Neural progenitor cell (in vitro differentiated cells): Measurements from ENCODE around the gene MKRN2. TPM values are rescaled to one million over a fixed set of nuclear protein-coding genes. Genes with fewer than 3 reads are reported as not detected.

Source experiments
- DNase-seq: peaks from one replicate; pipeline ENCODE4 v3.0.0-alpha.2; 2016; ENCODE audit warnings: low spot score
- H2AFZ ChIP-seq: fragments of 200-600 bp; sonication (generic); replicated peaks from 2 replicates; pipeline ENCODE4 v1.6.1; 2016; ENCODE audit warnings: antibody characterized with exemption
- H3F3A ChIP-seq: fragments of 200-600 bp; sonication (generic); 2 replicates; pipeline ENCODE4 v1.6.1; 2016; ENCODE audit warnings: antibody characterized with exemption, low read depth
- H3K27ac ChIP-seq: fragments of 200-600 bp; sonication (generic); 2 replicates; pipeline ENCODE4 v1.5.1; 2016; ENCODE audit warnings: mild to moderate bottlenecking
- H3K27me3 ChIP-seq: fragments of 200-600 bp; sonication (generic); 2 replicates; pipeline ENCODE4 v1.6.1; 2016; ENCODE audit warnings: mild to moderate bottlenecking, moderate library complexity
- H3K36me3 ChIP-seq: fragments of 200-600 bp; sonication (generic); 2 replicates; pipeline ENCODE4 v1.5.1; 2016
- H3K4me1 ChIP-seq: fragments of 200-600 bp; sonication (generic); 2 replicates; pipeline ENCODE4 v1.6.1; 2016; ENCODE audit warnings: mixed run types
- H3K4me2 ChIP-seq: fragments of 200-600 bp; sonication (generic); 2 replicates; pipeline ENCODE4 v1.6.1; 2016
- H3K4me3 ChIP-seq: fragments of 200-600 bp; sonication (generic); 2 replicates; pipeline ENCODE4 v1.5.1; 2016
- H3K79me2 ChIP-seq: fragments of 200-600 bp; sonication (generic); 2 replicates; pipeline ENCODE4 v1.6.1; 2016; ENCODE audit warnings: low read depth
- H3K9ac ChIP-seq: fragments of 200-600 bp; sonication (generic); 2 replicates; pipeline ENCODE4 v1.6.1; 2016
- H3K9me3 ChIP-seq: fragments of 200-600 bp; sonication (generic); 2 replicates; pipeline ENCODE4 v1.5.1; 2016; ENCODE audit warnings: low read depth
- H4K20me1 ChIP-seq: fragments of 200-600 bp; sonication (generic); 2 replicates; pipeline ENCODE4 v1.6.1; 2016; ENCODE audit warnings: low read depth
- H3K27ac Mint-ChIP-seq: 3 replicates; pipeline ENCODE4 v1.8.0; 2021; ENCODE audit warnings: mixed read lengths
- H3K27me3 Mint-ChIP-seq: 2 replicates; pipeline ENCODE4 v1.8.0; 2022; ENCODE audit warnings: low read depth, mild to moderate bottlenecking, inconsistent platforms, moderate library complexity, mixed read lengths; ENCODE audit not compliant: insufficient read depth
- H3K36me3 Mint-ChIP-seq: 3 replicates; pipeline ENCODE4 v1.8.0; 2021; ENCODE audit warnings: mixed read lengths
- H3K4me1 Mint-ChIP-seq: 3 replicates; pipeline ENCODE4 v1.8.0; 2021; ENCODE audit warnings: mixed read lengths
- H3K4me3 Mint-ChIP-seq: 3 replicates; pipeline ENCODE4 v1.8.0; 2021; ENCODE audit warnings: mild to moderate bottlenecking, moderate library complexity, mixed read lengths
- H3K9me3 Mint-ChIP-seq: 3 replicates; pipeline ENCODE4 v1.8.0; 2020; ENCODE audit warnings: mixed read lengths
- CTCF ChIP-seq: fragments of 200-600 bp; sonication (generic); IDR thresholded peaks from 2 replicates; pipeline ENCODE4 v1.5.1; 2017; ENCODE audit warnings: antibody characterized with exemption, mild to moderate bottlenecking
- EZH2 ChIP-seq: fragments of 200-600 bp; sonication (generic); IDR thresholded peaks from 2 replicates; pipeline ENCODE4 v1.6.1; 2017; ENCODE audit warnings: antibody characterized with exemption, mild to moderate bottlenecking, moderate library complexity
- EZH2phosphoT487 ChIP-seq: fragments of 200-600 bp; sonication (generic); IDR thresholded peaks from 2 replicates; pipeline ENCODE4 v1.6.1; 2017; ENCODE audit warnings: antibody characterized with exemption
- total RNA-seq: library from RNA; depleted of rRNA; stranded (reverse); fragments of >200 nt; gene quantifications from 2 replicates; pipeline ENCODE4 v1.2.3, GENCODE V29; 2015; ENCODE audit warnings: low replicate concordance

The MKRN2 gene
- total RNA-seq, 1 donor from 2014 or later, result 26.5 TPM

GRCh38 chr3:12591997-12592715 is 35.3 kb downstream of the MKRN2 start:
- H3K27ac Mint-ChIP-seq, result peak overlapping the region; percentile 63
- H3K9me3 Mint-ChIP-seq, result no peaks in the 10 kb centered on the region
- Histone ChIP-seq H4K20me1 (no peaks in the 10 kb centered on the region), H3K36me3 (no peaks in the 10 kb centered on the region), H3K27me3 (no peaks in the 10 kb centered on the region), H3K4me1 (no peaks in the 10 kb centered on the region), H3F3A (peaks cover 4% of the 10 kb centered on the region), H3K27ac (no peak overlapping the region), H3K4me3 (no peak overlapping the region), H2AFZ (no peak overlapping the region), H3K79me2 (no peaks in the 10 kb centered on the region), H3K9me3 (no peaks in the 10 kb centered on the region), H3K9ac (no peak overlapping the region), H3K4me2 (no peak overlapping the region)
- peaks cover 45% of the 10 kb centered on the region for H3K36me3 Mint-ChIP-seq
- no peak overlapping the region for H3K4me3 Mint-ChIP-seq
- no peaks in the 10 kb centered on the region for H3K4me1 Mint-ChIP-seq
- H3K27me3 Mint-ChIP-seq, result no peaks in the 10 kb centered on the region
- DNase-seq, result no peak
- TF ChIP-seq EZH2phosphoT487 (no peak), EZH2 (no peak), CTCF (no peak)

- Histone ChIP-seq H4K20me1 (no peaks in the 10 kb centered on the region), H3F3A (peaks cover 4% of the 10 kb centered on the region), H3K36me3 (peaks cover 3% of the 10 kb centered on the region), H3K4me2 (no peak overlapping the region), H3K4me1 (no peaks in the 10 kb centered on the region), H3K79me2 (no peaks in the 10 kb centered on the region), H3K27ac (no peak overlapping the region), H3K27me3 (no peaks in the 10 kb centered on the region), H3K9me3 (no peaks in the 10 kb centered on the region), H3K9ac (no peak overlapping the region), H2AFZ (no peak overlapping the region), H3K4me3 (no peak overlapping the region)
- Mint-ChIP-seq H3K9me3 (no peaks in the 10 kb centered on the region), H3K27me3 (no peaks in the 10 kb centered on the region), H3K27ac (peak overlapping the region; percentile 70), H3K36me3 (peaks cover 47% of the 10 kb centered on the region), H3K4me1 (no peaks in the 10 kb centered on the region), H3K4me3 (no peak overlapping the region)
- TF ChIP-seq EZH2phosphoT487 (no peak), EZH2 (no peak), CTCF (no peak)
- DNase-seq, result no peak
Observed at GRCh38 chr3:12593473-12593872, 36.6 kb downstream of the MKRN2 start.

- Histone ChIP-seq H3F3A (no peaks in the 10 kb centered on the region), H3K27me3 (no peaks in the 10 kb centered on the region), H3K79me2 (peaks cover 5% of the 10 kb centered on the region), H4K20me1 (peaks cover 12% of the 10 kb centered on the region), H3K9ac (no peak overlapping the region), H3K36me3 (peaks cover 36% of the 10 kb centered on the region), H2AFZ (no peak overlapping the region), H3K4me1 (no peaks in the 10 kb centered on the region), H3K4me2 (no peak overlapping the region), H3K4me3 (no peak overlapping the region), H3K9me3 (no peaks in the 10 kb centered on the region), H3K27ac (no peak overlapping the region)
- no peak overlapping the region for H3K27ac Mint-ChIP-seq
- H3K4me1 Mint-ChIP-seq, result no peaks in the 10 kb centered on the region
- H3K27me3 Mint-ChIP-seq, result no peaks in the 10 kb centered on the region
- H3K4me3 Mint-ChIP-seq, result no peak overlapping the region
- DNase-seq, result no peak
- no peaks in the 10 kb centered on the region for H3K9me3 Mint-ChIP-seq
- TF ChIP-seq EZH2 (no peak), CTCF (no peak), EZH2phosphoT487 (no peak)
- H3K36me3 Mint-ChIP-seq, result peaks cover 33% of the 10 kb centered on the region
Observed at GRCh38 chr3:12598890-12599289, 42.0 kb downstream of the MKRN2 start.
